Measurements from ENCODE around the gene SOX18.
"Not testable (repeated sequence)": the region's sequence is repeated elsewhere in the genome, so short reads cannot be mapped to it uniquely, and the experiment has no call there.

Gene SOX18

DNA sequence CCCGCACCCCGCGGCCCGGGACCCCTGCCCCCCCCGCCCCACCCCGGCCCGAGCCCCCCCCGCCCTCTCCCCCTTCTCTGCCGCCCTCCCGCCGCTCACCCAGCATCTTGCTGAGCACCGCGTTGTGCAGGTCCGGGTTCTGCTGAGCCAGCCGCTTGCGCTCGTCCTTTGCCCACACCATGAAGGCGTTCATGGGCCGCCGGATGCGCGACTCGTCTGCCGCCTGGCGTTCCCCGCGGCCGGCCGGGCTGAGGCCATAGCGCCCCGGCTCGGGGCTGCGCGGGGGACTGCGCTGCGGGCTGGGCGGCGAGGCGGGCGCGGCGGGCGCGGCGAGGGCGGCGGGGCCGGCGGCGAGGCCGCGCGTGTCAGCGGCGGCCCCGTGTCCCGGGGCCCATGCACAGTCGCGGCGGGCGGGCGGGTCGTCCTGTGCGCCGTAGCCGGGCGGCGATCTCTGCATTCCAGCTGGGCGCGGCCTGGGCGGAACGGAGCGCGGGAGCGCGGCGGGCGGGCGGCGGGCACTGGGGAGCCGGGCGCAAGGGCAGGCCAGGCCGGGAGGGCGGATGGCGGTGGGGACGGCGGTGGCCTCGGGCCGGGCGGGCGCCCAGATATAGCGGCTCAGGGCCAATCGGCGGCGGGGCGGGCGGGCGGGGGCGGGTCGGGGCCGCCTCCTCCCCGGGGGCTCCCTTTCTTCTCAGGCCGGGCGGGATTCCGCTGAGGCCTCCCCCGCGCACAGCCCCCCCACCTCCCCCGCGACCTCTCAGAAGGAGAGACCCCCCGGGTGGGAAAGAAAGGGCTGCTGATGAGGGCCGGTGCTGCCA is at the start of gene SOX18:
SOX18 (minus strand) TSS at position 580 of the 818 bp plus-strand sequence; CDS start at position 457, 123 bp downstream.
- no peak for DNase-seq (ENCODE audit: low read depth)

DNA sequence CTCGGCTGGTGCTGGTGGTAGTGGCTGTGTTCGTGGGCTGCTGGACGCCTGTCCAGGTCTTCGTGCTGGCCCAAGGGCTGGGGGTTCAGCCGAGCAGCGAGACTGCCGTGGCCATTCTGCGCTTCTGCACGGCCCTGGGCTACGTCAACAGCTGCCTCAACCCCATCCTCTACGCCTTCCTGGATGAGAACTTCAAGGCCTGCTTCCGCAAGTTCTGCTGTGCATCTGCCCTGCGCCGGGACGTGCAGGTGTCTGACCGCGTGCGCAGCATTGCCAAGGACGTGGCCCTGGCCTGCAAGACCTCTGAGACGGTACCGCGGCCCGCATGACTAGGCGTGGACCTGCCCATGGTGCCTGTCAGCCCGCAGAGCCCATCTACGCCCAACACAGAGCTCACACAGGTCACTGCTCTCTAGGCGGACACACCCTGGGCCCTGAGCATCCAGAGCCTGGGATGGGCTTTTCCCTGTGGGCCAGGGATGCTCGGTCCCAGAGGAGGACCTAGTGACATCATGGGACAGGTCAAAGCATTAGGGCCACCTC is 49.1 kb upstream of the SOX18 start:
- DNase-seq (ENCODE audit: low read depth), result no peak

DNA sequence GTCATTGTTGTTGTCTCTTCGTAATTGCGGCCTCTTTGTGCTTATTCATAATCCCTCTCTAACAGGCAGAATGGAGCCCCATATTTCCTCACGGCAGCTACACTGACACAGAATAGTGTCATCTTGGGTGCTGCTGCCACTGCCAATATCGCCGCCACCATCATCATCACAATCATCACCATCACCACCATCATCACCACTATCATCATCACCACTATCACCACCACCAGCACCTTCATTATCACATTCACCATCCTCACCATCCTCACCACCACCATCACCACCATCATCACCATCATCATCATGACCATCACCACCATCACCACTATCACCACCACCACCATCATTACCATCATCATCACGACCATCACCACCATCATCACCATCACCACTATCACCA is 47.1 kb upstream of the SOX18 start:
- DNase-seq (ENCODE audit: low read depth), result no peak

DNA sequence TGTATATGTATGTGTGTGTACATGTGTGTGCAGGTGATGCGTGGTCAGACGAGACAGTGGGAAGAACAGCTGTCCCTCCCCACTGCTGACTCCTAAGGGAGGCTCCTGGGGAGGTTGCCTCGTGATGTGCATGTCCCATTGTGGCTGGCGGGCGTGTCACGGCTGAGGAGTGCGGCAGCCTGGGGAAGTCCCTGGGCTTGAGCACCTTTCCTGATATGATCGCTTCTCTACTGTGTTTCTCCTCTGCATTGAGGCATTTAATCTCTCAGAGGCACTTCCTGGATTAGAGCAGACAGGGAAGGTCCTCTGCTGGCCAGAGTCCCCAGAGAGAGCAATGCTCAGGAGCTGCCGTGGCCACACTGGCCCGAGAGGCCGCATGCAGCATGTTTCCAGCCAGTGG is 46.5 kb upstream of the SOX18 start:
- no peak for DNase-seq (ENCODE audit: low read depth)

DNA sequence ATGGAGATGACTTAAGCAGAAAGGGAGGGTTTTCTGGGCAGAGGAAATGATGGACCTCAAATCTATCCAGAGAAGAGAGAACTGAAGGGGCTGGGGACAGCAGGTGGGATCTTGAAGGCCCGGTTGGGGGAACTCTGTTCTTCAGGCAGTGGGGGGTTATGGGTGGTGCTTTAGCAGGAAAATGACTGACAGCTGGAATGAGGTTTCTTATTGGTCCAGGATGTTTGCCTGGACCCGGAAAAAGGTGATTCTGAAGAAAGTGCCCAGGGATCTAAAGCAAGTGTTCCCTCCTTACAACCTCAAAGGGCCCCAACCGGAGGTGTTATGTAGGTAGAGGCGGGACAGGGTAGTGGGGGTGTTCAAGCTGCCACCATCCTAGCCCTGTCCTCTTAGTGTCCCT is 46.0 kb upstream of the SOX18 start:
- no peak for DNase-seq (ENCODE audit: low read depth)

DNA sequence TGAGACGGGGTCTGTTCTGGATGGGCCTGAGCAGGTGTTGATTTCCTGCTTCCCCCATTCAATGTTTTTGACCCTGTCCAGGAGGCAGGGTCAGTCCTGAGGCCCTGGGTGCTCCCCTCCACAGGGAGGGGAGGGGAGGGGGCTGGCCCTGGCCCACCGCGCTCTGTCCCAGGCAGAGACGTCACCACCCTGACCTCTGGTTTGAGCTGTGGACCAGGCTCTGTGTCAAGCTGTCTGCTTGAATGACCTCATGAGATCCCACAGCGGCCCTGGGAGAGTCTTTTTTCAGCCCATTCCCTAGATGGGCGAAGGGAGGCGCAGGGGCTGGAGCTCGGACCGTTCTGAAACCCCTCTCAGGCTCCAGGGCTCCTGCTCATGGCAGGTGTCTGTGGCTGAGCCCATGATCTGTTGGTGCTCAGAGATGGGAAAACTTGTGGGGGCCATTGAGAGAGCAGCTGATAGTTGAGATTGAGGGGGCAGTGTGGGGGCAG is 43.6 kb upstream of the SOX18 start:
- no peak for DNase-seq (ENCODE audit: low read depth)

DNA sequence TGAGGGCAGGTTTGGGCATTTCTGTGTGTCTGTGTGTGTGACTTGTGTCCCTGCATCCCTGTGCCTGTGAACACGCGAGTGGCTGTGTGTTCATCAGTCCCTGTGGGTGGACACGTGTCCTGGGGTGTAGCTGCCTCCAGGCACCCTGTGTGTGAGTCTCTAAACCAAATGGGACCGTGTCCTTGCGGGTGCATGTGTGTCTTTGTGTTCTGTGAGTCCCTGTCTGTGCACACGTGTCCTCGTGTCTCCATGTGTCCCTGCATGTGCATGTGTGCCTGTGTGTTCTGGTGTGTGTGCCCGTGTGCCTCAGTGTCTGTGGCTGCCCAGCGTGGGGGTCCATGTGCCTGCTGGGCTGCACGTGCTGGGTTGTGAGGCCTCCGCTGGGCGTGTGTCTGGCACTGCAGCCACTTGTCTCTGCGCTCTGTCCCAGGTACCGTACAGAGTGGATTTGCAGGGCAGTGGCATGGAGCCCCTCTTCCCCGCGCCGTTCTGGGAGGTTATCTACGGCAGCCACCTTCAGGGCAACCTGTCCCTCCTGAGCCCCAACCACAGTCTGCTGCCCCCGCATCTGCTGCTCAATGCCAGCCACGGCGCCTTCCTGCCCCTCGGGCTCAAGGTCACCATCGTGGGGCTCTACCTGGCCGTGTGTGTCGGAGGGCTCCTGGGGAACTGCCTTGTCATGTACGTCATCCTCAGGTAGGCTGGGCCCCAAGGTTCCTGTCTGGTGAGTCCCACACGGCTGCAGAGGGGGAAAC is 43.0 kb upstream of the SOX18 start:
- no peak for DNase-seq (ENCODE audit: low read depth)

DNA sequence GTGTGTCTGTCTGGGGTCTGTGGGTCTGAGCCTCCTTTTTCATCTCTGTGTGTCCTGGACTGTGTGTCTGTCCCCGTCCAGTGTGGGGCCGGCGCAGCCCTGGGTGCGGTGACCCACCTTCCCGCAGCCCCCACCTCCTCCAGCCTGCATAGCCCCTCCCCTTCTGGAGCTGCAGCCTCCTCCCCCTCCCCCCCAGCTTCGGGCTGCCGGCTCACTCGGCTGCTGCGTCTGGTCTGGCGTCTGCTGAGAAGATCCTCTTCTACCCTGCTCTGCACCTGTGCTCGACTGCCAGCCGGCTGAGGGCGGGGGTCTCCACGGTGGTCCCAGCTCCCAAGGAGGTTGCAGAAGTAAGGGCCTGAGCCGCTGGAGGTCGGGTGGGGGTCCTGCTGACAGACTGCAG is 42.3 kb upstream of the SOX18 start:
- no peak for DNase-seq (ENCODE audit: low read depth)

DNA sequence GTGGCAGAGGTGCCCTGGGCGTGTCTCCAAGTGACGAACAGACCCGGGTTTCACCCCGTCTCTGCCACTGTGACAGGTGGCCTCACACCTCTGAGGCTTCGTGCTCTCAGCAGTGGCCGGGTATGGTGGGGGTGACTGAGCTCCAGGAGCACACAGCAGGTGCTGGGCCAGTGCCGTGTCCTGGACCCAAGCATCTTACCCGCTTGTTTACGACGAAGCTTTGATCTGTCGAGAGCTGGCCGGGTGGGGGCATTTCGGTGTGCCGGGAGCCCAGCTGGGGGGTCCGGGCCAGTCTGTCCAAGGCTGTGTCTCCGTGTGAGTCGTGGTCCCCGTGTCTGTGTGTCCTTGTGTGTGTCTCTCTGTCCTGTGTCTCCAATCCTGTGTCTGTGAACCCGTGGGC is 41.9 kb upstream of the SOX18 start:
- no peak for DNase-seq (ENCODE audit: low read depth)

DNA sequence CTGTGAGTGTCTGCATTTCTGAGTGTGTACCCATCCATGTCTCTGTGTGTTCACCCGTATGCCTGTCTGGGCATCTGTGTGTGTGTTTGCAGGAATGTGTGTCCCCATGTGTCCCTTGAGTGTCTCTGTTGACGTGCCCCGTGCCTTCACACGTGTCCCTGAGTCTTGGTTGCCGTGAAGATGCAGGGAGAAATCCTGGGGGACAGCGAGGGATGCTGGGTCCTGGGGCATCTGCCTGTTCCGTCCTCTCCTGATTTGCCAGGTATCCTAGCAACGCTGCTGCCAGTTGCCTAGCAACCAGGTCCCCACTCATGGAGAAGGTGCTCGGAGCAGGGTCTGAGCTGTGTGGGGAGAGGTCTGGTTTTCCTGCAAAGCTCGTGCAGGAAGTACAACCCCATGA is 40.7 kb upstream of the SOX18 start:
- no peak for DNase-seq (ENCODE audit: low read depth)

DNA sequence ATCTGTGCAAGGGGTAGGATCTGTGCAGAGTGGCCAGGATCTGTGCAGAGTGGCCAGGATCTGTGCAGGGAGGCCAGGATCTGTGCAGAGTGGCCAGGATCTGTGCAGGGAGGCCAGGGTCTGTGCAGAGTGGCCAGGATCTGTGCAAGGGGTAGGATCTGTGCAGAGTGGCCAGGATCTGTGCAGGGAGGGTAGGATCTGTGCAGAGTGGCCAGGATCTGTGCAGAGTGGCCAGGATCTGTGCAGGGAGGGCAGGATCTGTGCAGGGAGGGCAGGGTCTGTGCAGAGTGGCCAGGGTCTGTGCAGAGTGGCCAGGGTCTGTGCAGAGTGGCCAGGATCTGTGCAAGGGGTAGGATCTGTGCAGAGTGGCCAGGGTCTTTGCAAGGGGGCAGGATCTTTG is 39.1 kb upstream of the SOX18 start:
- DNase-seq (ENCODE audit: low read depth), result not testable (repeated sequence)

DNA sequence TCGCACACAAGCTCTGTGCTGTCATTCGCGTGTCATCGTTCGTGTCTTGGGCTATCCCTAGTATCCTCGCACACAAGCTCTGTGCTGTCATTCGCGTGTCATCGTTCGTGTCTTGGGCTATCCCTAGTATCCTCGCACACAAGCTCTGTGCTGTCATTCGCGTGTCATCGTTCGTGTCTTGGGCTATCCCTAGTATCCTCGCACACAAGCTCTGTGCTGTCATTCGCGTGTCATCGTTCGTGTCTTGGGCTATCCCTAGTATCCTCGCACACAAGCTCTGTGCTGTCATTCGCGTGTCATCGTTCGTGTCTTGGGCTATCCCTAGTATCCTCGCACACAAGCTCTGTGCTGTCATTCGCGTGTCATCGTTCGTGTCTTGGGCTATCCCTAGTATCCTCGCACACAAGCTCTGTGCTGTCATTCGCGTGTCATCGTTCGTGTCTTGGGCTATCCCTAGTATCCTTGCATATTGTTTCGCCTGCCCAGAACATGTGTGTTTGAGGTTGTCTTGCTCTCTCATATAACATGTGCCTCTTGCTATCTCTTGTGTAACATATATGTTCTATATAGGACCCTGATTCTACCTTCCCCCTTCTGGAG is 37.9 kb upstream of the SOX18 start:
- not testable (repeated sequence) for DNase-seq (ENCODE audit: low read depth)

DNA sequence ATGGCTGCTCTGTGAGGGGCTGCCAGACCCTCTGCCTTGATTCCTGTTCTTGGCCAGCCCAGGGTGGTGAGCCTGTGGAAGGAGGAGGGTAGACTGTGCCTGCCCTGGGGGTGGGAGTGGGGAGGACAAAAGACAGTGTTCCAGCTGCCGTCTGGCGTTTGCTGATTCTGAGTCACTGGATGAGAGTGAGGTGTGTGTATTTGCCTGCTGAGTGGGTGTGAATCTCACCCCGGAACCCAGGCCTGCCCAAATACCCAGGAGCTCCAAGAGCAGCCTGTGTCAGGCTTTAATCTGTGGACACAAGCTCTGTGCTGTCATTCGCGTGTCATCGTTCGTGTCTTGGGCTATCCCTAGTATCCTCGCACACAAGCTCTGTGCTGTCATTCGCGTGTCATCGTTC is 37.4 kb upstream of the SOX18 start:
- DNase-seq (ENCODE audit: low read depth), result no peak

DNA sequence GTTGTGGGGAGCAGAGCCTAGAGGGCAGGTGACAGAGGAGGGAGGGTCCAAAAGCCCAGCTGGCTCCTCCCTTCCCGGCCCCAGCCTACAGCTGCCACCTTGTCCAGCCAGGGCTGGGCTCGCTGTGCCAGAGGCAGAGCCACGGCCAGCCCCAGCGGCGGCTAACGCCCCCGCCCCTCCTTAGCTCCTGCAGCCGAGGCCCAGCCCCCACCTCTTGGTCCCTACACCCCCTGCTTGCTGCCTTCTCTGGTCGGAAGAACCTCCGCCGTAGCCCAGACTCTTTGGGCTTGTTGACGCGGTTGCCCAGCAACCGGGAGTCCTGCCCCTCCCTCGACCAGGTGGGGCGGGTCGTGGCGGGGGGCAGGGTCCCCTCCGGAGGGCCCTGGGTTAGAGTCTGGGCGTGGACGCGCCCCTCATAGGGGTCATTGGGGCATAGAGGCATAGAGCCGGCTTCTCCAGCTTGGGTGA is 35.3 kb upstream of the SOX18 start:
- DNase-seq (ENCODE audit: low read depth), result no peak

DNA sequence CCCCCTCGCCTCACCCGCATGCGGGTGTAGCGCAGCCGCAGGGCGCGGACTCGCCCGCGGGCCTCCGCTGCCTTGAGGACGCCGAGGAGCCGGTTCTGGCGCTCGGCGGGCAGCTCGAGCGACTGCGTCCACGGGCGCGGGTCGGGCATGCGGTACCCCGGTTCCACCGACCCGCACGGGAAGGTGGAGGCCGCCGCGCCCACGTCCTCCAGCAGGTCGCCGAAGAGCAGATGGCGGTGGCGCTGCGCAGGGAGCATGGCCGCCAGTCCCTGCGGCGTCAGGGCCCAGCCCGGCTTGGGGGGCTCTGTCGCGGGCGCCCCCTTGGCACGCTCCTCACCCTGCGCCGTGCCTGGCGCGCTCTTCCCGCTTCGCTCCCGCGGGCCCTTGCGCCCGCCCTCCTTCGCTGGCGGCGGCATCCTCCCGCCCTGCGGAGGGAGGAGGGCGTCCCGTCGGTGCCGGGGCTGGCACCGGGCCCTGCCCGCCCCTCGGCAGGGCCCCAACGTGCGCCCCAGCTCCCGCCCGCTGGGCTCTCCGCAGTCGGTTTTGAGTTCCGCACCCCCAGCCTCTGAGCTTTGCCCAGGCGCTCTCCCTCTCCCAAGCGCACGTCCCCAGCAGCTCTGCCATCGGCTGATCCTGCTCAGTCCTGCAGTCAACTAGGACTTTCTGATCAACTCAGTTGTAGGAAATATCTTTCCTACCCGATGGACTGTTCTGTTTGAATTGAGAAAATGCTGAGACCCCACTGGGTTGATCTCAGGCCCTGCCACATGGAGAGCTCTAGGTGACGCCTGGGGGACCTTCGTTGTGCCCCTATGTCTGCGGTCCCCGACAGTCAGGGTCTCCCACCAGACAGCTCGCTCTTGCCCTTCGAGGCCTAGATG is 34.6 kb upstream of the SOX18 start, which contains the start of gene LKAAEAR1:
LKAAEAR1 (minus strand) TSS at position 595 of the 881 bp plus-strand sequence; CDS start at position 416, 179 bp downstream.
- no peak for DNase-seq (ENCODE audit: low read depth)

DNA sequence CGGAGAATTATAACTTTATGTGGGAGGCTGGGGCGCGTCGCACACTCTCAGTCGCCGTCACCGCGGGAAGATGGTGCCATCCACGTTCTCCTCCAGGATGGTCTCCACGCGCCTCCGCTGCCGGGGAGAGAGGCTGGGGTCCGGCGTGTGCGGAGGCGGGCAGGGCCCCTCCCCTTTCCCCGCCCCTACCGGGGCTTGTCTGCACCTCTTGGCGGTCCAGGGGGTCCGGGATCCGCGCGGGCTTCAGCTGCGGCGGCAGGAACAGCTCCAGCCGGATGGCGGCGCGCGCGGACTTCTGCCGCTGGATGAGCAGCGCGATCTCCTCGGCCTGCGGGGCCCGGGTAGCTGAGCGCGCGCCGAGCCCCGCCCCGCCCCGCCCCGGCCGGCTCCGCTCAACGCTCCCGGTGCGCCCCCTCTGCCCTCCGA is 34.0 kb upstream of the SOX18 start:
- no peak for DNase-seq (ENCODE audit: low read depth)

DNA sequence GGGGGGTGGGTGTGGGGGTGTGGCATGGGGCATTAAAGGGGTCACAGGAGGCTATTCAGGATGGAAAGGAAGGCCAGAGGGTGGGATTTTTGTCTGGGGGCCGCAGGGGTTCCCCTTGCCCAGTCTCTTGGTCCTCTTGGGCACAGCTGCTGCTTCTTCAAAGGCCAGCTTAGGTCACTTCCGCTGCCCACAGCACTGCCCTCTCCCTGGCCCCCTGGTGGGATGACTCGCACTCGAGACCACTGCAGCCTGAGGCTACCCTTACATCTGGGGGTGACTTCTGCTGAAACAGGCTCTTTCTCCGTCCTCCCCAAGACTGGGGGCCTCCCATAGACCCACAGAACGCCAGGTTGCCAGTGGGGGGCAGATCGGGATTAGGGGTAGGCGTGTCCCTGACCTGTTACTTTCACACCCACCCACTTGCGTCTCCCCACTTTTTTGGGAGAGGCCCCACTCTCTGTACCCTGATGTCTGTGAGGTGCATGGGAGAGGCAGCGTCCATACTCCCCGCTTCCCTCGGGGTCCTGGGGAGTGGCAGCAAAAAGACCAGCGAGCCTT is 33.5 kb upstream of the SOX18 start:
- DNase-seq (ENCODE audit: low read depth), result no peak

DNA sequence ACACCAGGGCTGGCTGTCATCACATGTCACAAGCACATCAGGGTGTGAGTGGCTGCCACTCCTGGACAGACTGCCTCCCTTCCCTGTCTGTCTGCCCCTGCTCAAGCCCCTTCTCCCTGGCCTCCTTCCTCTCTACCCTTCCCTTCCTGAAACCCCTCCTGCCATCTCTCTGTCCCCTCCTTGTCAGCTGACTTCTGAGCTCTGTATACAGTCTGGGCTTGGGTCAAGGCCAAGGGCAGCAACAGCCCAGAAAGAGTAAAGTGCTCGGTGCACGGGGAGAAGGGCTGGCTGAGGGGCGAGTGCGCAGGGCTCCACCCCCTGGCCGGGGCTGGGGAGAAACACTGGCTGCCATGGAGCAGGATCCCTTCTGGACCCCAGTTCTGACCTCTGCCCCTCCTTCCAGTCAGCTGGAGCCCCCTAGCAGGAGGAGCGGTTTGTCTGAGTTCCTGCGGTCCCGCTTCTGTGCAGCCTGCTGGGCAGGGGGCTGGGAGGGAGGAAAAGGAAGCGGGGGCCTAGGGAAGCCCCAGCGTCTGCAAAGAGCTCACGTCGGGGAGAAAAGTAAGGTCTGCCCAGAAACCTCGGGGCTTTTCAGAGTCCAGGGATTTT is 32.8 kb upstream of the SOX18 start:
- no peak for DNase-seq (ENCODE audit: low read depth)

DNA sequence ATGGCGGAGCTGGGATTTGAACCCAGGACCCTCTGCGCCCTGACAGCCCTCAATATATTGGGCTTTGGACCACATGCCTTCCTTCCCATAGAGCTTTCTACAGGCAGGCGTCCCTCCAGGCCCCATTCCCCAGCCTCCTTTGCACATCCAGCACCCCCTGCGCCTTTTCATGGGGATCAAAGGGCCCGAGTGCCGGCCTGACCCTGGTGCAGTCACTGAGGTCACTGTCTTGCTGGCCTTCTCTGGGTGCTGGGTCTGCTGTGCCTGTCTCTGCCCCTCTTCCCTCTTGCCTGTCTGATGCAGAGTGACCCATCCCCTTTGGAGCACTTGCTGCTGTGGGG is 32.2 kb upstream of the SOX18 start:
- no peak for DNase-seq (ENCODE audit: low read depth)

DNA sequence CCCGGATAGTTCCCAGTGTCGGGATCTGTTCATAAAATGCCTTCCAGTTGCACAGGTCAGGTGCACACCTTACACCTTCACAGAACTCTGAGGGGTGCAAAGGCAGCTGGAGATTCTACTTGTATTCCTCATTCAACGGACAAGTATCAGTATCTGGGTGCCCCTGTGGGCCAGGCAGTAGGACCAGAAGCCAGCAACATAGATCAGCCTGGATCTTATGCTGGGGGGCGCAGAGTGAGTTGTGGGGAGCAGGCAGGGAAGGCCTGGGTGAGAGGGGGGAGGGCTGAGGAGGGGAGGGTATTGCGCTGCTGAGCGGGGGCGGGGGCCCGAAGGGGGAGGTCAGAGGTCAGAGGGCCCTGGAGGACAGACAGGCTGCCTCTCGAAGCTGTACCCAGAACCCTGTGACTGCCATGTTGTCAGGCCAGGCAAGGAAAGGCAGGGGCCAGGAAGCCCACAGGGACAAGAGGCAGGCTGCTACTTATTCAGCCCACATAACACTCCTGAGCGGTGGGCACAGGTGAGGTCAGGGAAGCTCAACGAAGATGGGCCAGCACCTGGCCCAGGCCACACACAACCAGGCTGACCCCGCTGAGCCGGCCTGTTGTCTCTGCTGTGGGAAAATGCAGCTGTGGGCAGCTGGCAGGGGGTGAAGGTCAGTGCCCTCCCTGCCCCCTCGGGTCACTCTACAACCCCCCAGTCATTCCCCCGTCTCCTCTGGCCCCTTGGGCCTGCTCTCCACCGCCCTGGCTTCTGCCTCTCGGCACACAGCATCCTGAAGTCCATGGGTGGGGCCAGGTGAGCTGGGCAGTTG is 31.6 kb upstream of the SOX18 start:
- no peak for DNase-seq (ENCODE audit: low read depth)

All from HS-5 (cell line).